ENCODE measurements around the gene SF3A2.

DNA sequence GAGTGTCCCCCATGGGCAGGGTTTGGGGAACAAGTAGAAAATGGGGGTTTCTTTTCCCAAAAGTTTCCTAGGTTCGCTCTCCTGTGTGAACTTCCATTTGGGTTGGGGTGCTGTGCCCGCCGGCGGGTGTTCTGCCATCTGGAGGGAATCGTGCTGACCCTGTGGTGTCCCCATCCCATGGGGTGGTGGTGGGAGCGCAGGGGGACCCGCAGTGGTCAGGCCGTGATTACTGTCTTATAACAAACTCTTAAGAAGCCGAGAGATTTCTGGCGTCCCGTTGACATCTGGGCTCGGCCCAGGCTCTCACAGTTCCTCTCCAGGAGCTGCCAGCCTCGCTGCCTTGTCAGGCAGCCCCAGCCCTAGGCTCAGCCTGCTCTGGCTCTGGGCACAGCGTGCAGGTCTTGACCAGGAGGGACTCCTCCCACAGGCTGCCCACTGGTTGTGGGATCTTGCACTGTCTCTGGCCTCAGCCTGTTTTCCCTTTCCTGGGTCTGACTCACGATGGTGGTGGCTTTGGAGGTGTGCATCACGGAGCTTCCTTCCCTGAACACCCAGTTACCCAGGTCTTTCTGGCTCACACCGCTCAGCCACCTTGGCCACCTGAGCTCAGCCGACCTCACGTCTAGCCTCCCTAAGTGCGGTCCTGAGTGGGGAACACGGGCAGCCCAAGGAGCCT lies 35.0 kb upstream of the SF3A2 start:
- TF ChIP-seq, protein P1, sequence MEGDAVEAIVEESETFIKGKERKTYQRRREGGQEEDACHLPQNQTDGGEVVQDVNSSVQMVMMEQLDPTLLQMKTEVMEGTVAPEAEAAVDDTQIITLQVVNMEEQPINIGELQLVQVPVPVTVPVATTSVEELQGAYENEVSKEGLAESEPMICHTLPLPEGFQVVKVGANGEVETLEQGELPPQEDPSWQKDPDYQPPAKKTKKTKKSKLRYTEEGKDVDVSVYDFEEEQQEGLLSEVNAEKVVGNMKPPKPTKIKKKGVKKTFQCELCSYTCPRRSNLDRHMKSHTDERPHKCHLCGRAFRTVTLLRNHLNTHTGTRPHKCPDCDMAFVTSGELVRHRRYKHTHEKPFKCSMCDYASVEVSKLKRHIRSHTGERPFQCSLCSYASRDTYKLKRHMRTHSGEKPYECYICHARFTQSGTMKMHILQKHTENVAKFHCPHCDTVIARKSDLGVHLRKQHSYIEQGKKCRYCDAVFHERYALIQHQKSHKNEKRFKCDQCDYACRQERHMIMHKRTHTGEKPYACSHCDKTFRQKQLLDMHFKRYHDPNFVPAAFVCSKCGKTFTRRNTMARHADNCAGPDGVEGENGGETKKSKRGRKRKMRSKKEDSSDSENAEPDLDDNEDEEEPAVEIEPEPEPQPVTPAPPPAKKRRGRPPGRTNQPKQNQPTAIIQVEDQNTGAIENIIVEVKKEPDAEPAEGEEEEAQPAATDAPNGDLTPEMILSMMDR (conservative IDR thresholded peaks at IDR 0.05; ENCODE audit: low read length) = no peak
- TF ChIP-seq EZH2phosphoT487 (IDR thresholded peaks at IDR 0.05; ENCODE audit: borderline replicate concordance, low read depth, low read length) = no peak

Measured in OCI-LY7 (cell line).